NCI-H2196 (cell line): ENCODE measurements around the gene CXCL1.

ENCODE experiments used
- DNase-seq: peaks from one replicate; lab custom pipeline; 2025; ENCODE audit not compliant: unreplicated experiment; lab: John Stamatoyannopoulos, UW

The CXCL1 gene

GRCh38 chr4:73851293-73851692, 17.9 kb upstream of the CXCL1 start:
- DNase-seq = no peak

GRCh38 chr4:73852771-73853170, 16.4 kb upstream of the CXCL1 start:
- DNase-seq = no peak

GRCh38 chr4:73853246-73853704, 15.9 kb upstream of the CXCL1 start, which contains the start of gene PF4V1:
Gene PF4V1 (plus strand): TSS chr4:73853296. CDS start chr4:73853363, 67 bp downstream.
- no peak for DNase-seq

- no peak for DNase-seq
These were observed 15.3 kb upstream of the CXCL1 start for GRCh38 chr4:73853718-73854473.

GRCh38 chr4:73855406-73855805, 13.8 kb upstream of the CXCL1 start:
- no peak for DNase-seq

GRCh38 chr4:73856518-73856917, 12.7 kb upstream of the CXCL1 start:
- DNase-seq = no peak

- DNase-seq = no peak
These were observed 9.5 kb upstream of the CXCL1 start for GRCh38 chr4:73859614-73860088.

GRCh38 chr4:73860181-73860580, 9.0 kb upstream of the CXCL1 start:
- no peak for DNase-seq

GRCh38 chr4:73860917-73861316, 8.3 kb upstream of the CXCL1 start:
- DNase-seq = no peak

GRCh38 chr4:73862322-73862721, 6.9 kb upstream of the CXCL1 start:
- DNase-seq = no peak

- DNase-seq = peak; percentile 3
These were observed 4.8 kb upstream of the CXCL1 start for GRCh38 chr4:73864365-73864764.

GRCh38 chr4:73864961-73865360, 4.2 kb upstream of the CXCL1 start:
- DNase-seq = no peak

GRCh38 chr4:73865431-73866096, 3.6 kb upstream of the CXCL1 start:
- no peak for DNase-seq

GRCh38 chr4:73866246-73866645, 2.9 kb upstream of the CXCL1 start:
- no peak for DNase-seq

GRCh38 chr4:73867783-73868182, 1.4 kb upstream of the CXCL1 start:
- DNase-seq = no peak

- no peak for DNase-seq
These were observed 725 bp upstream of the CXCL1 start for GRCh38 chr4:73868206-73869129.

GRCh38 chr4:73870260-73870659, 1.1 kb downstream of the CXCL1 start:
- DNase-seq = no peak

- no peak for DNase-seq
These were observed 1.6 kb downstream of the CXCL1 start for GRCh38 chr4:73870768-73871167.

- no peak for DNase-seq
These were observed 2.5 kb downstream of the CXCL1 start for GRCh38 chr4:73871511-73872310.

- DNase-seq = no peak
These were observed 3.3 kb downstream of the CXCL1 start for GRCh38 chr4:73872316-73873108.
